ENCODE data around the gene DACH1.
"Not testable (repeated sequence)": the region's sequence is repeated elsewhere in the genome, so short reads cannot be mapped to it uniquely, and the experiment has no call there.

DACH1 gene

GRCh38 chr13:71827241-71827640 lies 39.8 kb downstream of the DACH1 start:
- DNase-seq, result no peak

- DNase-seq, result no peak
These were observed 46.3 kb downstream of the DACH1 start for GRCh38 chr13:71820699-71821098.

GRCh38 chr13:71817335-71817734 lies 49.7 kb downstream of the DACH1 start:
- DNase-seq, result no peak

GRCh38 chr13:71814806-71815360 lies 52.1 kb downstream of the DACH1 start:
- no peak for DNase-seq

- no peak for DNase-seq
These were observed 53.8 kb downstream of the DACH1 start for GRCh38 chr13:71813187-71813586.

GRCh38 chr13:71811344-71811743 lies 55.7 kb downstream of the DACH1 start:
- DNase-seq, result no peak

- no peak for DNase-seq
These were observed 58.3 kb downstream of the DACH1 start for GRCh38 chr13:71808708-71809107.

- DNase-seq, result no peak
These were observed 60.1 kb downstream of the DACH1 start for GRCh38 chr13:71806886-71807285.

GRCh38 chr13:71803066-71803465 lies 63.9 kb downstream of the DACH1 start:
- no peak for DNase-seq

- DNase-seq, result no peak
These were observed 65.2 kb downstream of the DACH1 start for GRCh38 chr13:71801781-71802180.

- no peak for DNase-seq
These were observed 65.7 kb downstream of the DACH1 start for GRCh38 chr13:71801165-71801760.

GRCh38 chr13:71799324-71799723 lies 67.7 kb downstream of the DACH1 start:
- DNase-seq, result no peak

- no peak for DNase-seq
These were observed 68.3 kb downstream of the DACH1 start for GRCh38 chr13:71798707-71799106.

GRCh38 chr13:71797517-71797916 lies 69.5 kb downstream of the DACH1 start:
- DNase-seq, result no peak

GRCh38 chr13:71789693-71790329 lies 77.2 kb downstream of the DACH1 start:
- DNase-seq, result no peak

GRCh38 chr13:71789037-71789436 lies 78.0 kb downstream of the DACH1 start:
- DNase-seq, result no peak

- DNase-seq, result no peak
These were observed 79.6 kb downstream of the DACH1 start for GRCh38 chr13:71787414-71787813.

GRCh38 chr13:71786875-71787274 lies 80.1 kb downstream of the DACH1 start:
- no peak for DNase-seq

GRCh38 chr13:71785361-71785760 lies 81.6 kb downstream of the DACH1 start:
- DNase-seq, result no peak

GRCh38 chr13:71780546-71780945 lies 86.5 kb downstream of the DACH1 start:
- no peak for DNase-seq

- not testable (repeated sequence) for DNase-seq
These were observed 88.0 kb downstream of the DACH1 start for GRCh38 chr13:71778998-71779397.

- no peak for DNase-seq
These were observed 91.0 kb downstream of the DACH1 start for GRCh38 chr13:71775966-71776365.

- no peak for DNase-seq
These were observed 92.1 kb downstream of the DACH1 start for GRCh38 chr13:71774863-71775262.

GRCh38 chr13:71773531-71773930 lies 93.5 kb downstream of the DACH1 start:
- no peak for DNase-seq

GRCh38 chr13:71772361-71772760 lies 94.6 kb downstream of the DACH1 start:
- DNase-seq, result no peak

All from activated CD8-positive, alpha-beta memory T cell treated with anti-CD3 and anti-CD28 coated beads, Interleukin-2, amount 50 U/mL, for 48 hours (primary cell).